ENCODE results near the gene NT5DC2. TPM values are rescaled to one million over a fixed set of nuclear protein-coding genes. Genes with fewer than 3 reads are reported as not detected.

The NT5DC2 gene
- polyA plus RNA-seq, 3 donors = 0.66 to 28.4 (median 0.67) TPM

- Histone ChIP-seq H3K4me3 (replicated peaks in 1 of 3; ENCODE audit: low read depth in 2 of 3, low read length in 3 of 3) (no peak overlapping the region), H3K36me3 (replicated peaks in 1 of 2; ENCODE audit: control insufficient read depth in 1 of 2, insufficient read depth in 2 of 2, low read length in 2 of 2) (peaks cover 99% of the 10 kb centered on the region in 2 donors), H3K4me2 (replicated peaks; ENCODE audit: extremely low read depth, low read length, poor library complexity, severe bottlenecking) (no peak overlapping the region), H4K20me1 (ENCODE audit: insufficient read depth, low read length) (peaks cover 17% of the 10 kb centered on the region), H3K4me1 (ENCODE audit: control insufficient read depth in 1 of 2, insufficient read depth in 2 of 2, low read length in 2 of 2) (no peaks in the 10 kb centered on the region), H3K79me2 (ENCODE audit: insufficient read depth, low read length) (no peaks in the 10 kb centered on the region), H3K27ac (ENCODE audit: low read depth in 1 of 2, low read length in 2 of 2) (no peak overlapping the region), H3K9ac (ENCODE audit: insufficient read depth, low read length, poor library complexity, severe bottlenecking) (no peak overlapping the region), H3K27me3 (ENCODE audit: control insufficient read depth in 2 of 2, insufficient read depth in 2 of 2, low read length in 2 of 2) (no peaks in the 10 kb centered on the region), H2AFZ (ENCODE audit: insufficient read depth, low read depth, low read length, poor library complexity, severe bottlenecking) (no peak overlapping the region), H3K9me3 (replicated peaks in 1 of 2; ENCODE audit: control insufficient read depth in 1 of 2, insufficient read depth in 1 of 2, low read length in 2 of 2) (no peaks in the 10 kb centered on the region)
- WGBS (ENCODE audit: insufficient coverage) = 100% methylated on average over 4 of the region's 14 CpGs
- Mint-ChIP-seq H3K36me3 (peaks cover 81 to 96% of the 10 kb centered on the region in 2 donors), H3K27ac (no peak overlapping the region), H3K27me3 (ENCODE audit: low read depth in 3 of 3) (peaks cover 0 to 4% (median 1%) of the 10 kb centered on the region in 3 donors), H3K4me1 (no peaks in the 10 kb centered on the region), H3K4me3 (no peak overlapping the region), H3K9me3 (no peaks in the 10 kb centered on the region)
- TF ChIP-seq, protein P1, sequence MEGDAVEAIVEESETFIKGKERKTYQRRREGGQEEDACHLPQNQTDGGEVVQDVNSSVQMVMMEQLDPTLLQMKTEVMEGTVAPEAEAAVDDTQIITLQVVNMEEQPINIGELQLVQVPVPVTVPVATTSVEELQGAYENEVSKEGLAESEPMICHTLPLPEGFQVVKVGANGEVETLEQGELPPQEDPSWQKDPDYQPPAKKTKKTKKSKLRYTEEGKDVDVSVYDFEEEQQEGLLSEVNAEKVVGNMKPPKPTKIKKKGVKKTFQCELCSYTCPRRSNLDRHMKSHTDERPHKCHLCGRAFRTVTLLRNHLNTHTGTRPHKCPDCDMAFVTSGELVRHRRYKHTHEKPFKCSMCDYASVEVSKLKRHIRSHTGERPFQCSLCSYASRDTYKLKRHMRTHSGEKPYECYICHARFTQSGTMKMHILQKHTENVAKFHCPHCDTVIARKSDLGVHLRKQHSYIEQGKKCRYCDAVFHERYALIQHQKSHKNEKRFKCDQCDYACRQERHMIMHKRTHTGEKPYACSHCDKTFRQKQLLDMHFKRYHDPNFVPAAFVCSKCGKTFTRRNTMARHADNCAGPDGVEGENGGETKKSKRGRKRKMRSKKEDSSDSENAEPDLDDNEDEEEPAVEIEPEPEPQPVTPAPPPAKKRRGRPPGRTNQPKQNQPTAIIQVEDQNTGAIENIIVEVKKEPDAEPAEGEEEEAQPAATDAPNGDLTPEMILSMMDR (IDR thresholded peaks at IDR 0.05) = no peak
- intact Hi-C loops (cut with micrococcal nuclease) = no loop called here
- DNase-seq = no peak
These were observed 13.5 kb downstream of the NT5DC2 start for GRCh38 chr3:52520141-52520667.

DNA sequence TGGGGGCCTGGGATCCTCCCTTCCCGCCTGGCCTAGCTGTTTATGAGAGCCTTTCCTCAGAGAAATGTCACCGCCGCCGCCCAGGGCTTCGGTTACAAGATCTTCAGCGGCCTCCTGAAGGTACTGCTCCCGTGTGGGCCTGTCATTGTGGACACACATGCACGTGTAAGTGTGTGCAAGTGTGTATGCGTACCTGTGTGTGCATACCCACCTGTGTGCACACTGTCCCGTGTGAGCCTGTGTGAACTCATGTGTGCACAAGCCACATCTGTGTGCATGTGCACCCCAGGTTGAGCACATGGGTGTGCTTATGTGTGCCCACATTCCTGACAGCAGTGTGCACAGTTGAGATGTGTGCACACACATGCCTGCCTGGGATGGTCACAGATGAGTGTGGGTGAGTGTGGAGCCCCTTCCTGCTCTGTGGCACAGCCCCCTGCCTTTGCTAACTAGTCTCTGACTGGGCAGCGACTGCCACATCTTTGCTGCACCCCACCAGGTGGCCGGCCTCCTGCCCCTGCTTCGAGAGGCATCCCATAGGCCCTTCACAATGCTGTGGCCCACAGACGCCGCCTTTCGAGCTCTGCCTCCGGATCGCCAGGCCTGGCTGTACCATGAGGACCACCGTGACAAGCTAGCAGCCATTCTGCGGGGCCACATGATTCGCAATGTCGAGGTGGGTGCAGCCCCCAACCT lies 14.1 kb downstream of the NT5DC2 start:
- Mint-ChIP-seq H3K27ac (no peak overlapping the region), H3K36me3 (peaks cover 86 to 99% of the 10 kb centered on the region in 2 donors), H3K4me3 (no peak overlapping the region), H3K4me1 (no peaks in the 10 kb centered on the region), H3K9me3 (no peaks in the 10 kb centered on the region), H3K27me3 (ENCODE audit: low read depth in 3 of 3) (peaks cover 0 to 5% (median 1%) of the 10 kb centered on the region in 3 donors)
- intact Hi-C loops (cut with micrococcal nuclease) = no loop called here
- no peaks in the 10 kb centered on the region for H3K4me1 ChIP-seq (ENCODE audit: control insufficient read depth in 1 of 2, insufficient read depth in 2 of 2, low read length in 2 of 2)
- no peak overlapping the region for H3K9ac ChIP-seq (ENCODE audit: insufficient read depth, low read length, poor library complexity, severe bottlenecking)
- DNase-seq = no peak
- no peak overlapping the region for H3K27ac ChIP-seq (ENCODE audit: low read depth in 1 of 2, low read length in 2 of 2)
- H3K79me2 ChIP-seq (ENCODE audit: insufficient read depth, low read length) = no peaks in the 10 kb centered on the region
- H3K9me3 ChIP-seq (replicated peaks in 1 of 2; ENCODE audit: control insufficient read depth in 1 of 2, insufficient read depth in 1 of 2, low read length in 2 of 2) = no peaks in the 10 kb centered on the region
- no peak overlapping the region for H2AFZ ChIP-seq (ENCODE audit: insufficient read depth, low read depth, low read length, poor library complexity, severe bottlenecking)
- 94% methylated on average over 22 of the region's 22 CpGs for WGBS (ENCODE audit: insufficient coverage)
- H3K4me3 ChIP-seq (replicated peaks in 1 of 3; ENCODE audit: low read depth in 2 of 3, low read length in 3 of 3) = no peak overlapping the region
- no peaks in the 10 kb centered on the region for H3K27me3 ChIP-seq (ENCODE audit: control insufficient read depth in 2 of 2, insufficient read depth in 2 of 2, low read length in 2 of 2)
- H3K36me3 ChIP-seq (replicated peaks in 1 of 2; ENCODE audit: control insufficient read depth in 1 of 2, insufficient read depth in 2 of 2, low read length in 2 of 2) = peaks cover 99% of the 10 kb centered on the region in 2 donors
- TF ChIP-seq, protein P1 (IDR thresholded peaks at IDR 0.05) = no peak
- no peak overlapping the region for H3K4me2 ChIP-seq (replicated peaks; ENCODE audit: extremely low read depth, low read length, poor library complexity, severe bottlenecking)
- H4K20me1 ChIP-seq (ENCODE audit: insufficient read depth, low read length) = peaks cover 20% of the 10 kb centered on the region
